Measurements from ENCODE around the gene THBS2.

Gene THBS2

GRCh38 chr6:169241688-169242350, 11.8 kb downstream of the THBS2 start:
- no peak for TF ChIP-seq REST (IDR thresholded peaks at IDR 0.05; ENCODE audit: insufficient read depth in 1 of 2, low read depth in 2 of 2, low read length in 2 of 2)
- TF ChIP-seq TAF1 (IDR thresholded peaks at IDR 0.05; ENCODE audit: borderline replicate concordance, insufficient read depth, low read length): no peak
- no peak for TF ChIP-seq POLR2AphosphoS5 (IDR thresholded peaks at IDR 0.05; ENCODE audit: low read depth, low read length)
- no peak for TF ChIP-seq FOXP2 (optimal IDR thresholded peaks at IDR 0.05; ENCODE audit: borderline replicate concordance, extremely low read depth, extremely low read length, insufficient read depth)
- no peak for TF ChIP-seq SIN3A (IDR thresholded peaks at IDR 0.05; ENCODE audit: borderline replicate concordance, insufficient read depth, low read length)

GRCh38 chr6:169240591-169241390, 12.9 kb downstream of the THBS2 start:
- no peak for TF ChIP-seq REST (IDR thresholded peaks at IDR 0.05; ENCODE audit: insufficient read depth in 1 of 2, low read depth in 2 of 2, low read length in 2 of 2)
- TF ChIP-seq SIN3A (IDR thresholded peaks at IDR 0.05; ENCODE audit: borderline replicate concordance, insufficient read depth, low read length): no peak
- no peak for TF ChIP-seq TAF1 (IDR thresholded peaks at IDR 0.05; ENCODE audit: borderline replicate concordance, insufficient read depth, low read length)
- TF ChIP-seq POLR2AphosphoS5 (IDR thresholded peaks at IDR 0.05; ENCODE audit: low read depth, low read length): no peak
- TF ChIP-seq FOXP2 (optimal IDR thresholded peaks at IDR 0.05; ENCODE audit: borderline replicate concordance, extremely low read depth, extremely low read length, insufficient read depth): no peak

GRCh38 chr6:169240125-169240524, 13.5 kb downstream of the THBS2 start:
- TF ChIP-seq FOXP2 (optimal IDR thresholded peaks at IDR 0.05; ENCODE audit: borderline replicate concordance, extremely low read depth, extremely low read length, insufficient read depth): no peak
- no peak for TF ChIP-seq REST (IDR thresholded peaks at IDR 0.05; ENCODE audit: insufficient read depth in 1 of 2, low read depth in 2 of 2, low read length in 2 of 2)
- TF ChIP-seq SIN3A (IDR thresholded peaks at IDR 0.05; ENCODE audit: borderline replicate concordance, insufficient read depth, low read length): no peak
- no peak for TF ChIP-seq TAF1 (IDR thresholded peaks at IDR 0.05; ENCODE audit: borderline replicate concordance, insufficient read depth, low read length)

- TF ChIP-seq FOXP2 (optimal IDR thresholded peaks at IDR 0.05; ENCODE audit: borderline replicate concordance, extremely low read depth, extremely low read length, insufficient read depth) (no peak), SIN3A (IDR thresholded peaks at IDR 0.05; ENCODE audit: borderline replicate concordance, insufficient read depth, low read length) (no peak)
Observed at GRCh38 chr6:169239181-169239580, 14.5 kb downstream of the THBS2 start.

- TF ChIP-seq SIN3A (IDR thresholded peaks at IDR 0.05; ENCODE audit: borderline replicate concordance, insufficient read depth, low read length) (no peak), TAF1 (IDR thresholded peaks at IDR 0.05; ENCODE audit: borderline replicate concordance, insufficient read depth, low read length) (no peak), FOXP2 (optimal IDR thresholded peaks at IDR 0.05; ENCODE audit: borderline replicate concordance, extremely low read depth, extremely low read length, insufficient read depth) (no peak), REST (IDR thresholded peaks at IDR 0.05; ENCODE audit: insufficient read depth in 1 of 2, low read depth in 2 of 2, low read length in 2 of 2) (no peak), POLR2AphosphoS5 (IDR thresholded peaks at IDR 0.05; ENCODE audit: low read depth, low read length) (no peak)
Observed at GRCh38 chr6:169238766-169239165, 14.9 kb downstream of the THBS2 start.
